Vagina (tissue), 2 donors: ENCODE data around the gene PARVB. TPM values are rescaled to one million over a fixed set of nuclear protein-coding genes. Genes with fewer than 3 reads are reported as not detected.

Experiments
- DNase-seq, 2 donors: peaks; one replicate each; pipeline ENCODE4 v3.0.0-alpha.2; 2017; ENCODE audit errors: extremely low spot score in 2 of 2
- H3K27ac ChIP-seq: fragments of 200-600 bp; sonication (generic); one replicate; pipeline ENCODE4 v1.5.1; 2019
- H3K27me3 ChIP-seq: fragments of 200-600 bp; sonication (generic); one replicate; pipeline ENCODE4 v1.5.1; 2019
- H3K36me3 ChIP-seq, 2 donors: fragments of 200-600 bp; sonication (generic); one replicate each; pipeline ENCODE4 v1.5.1; 2017 to 2019
- H3K4me1 ChIP-seq: fragments of 200-600 bp; sonication (generic); one replicate; pipeline ENCODE4 v1.5.1; 2019
- H3K4me3 ChIP-seq, 2 donors: fragments of 200-600 bp; sonication (generic); 1 replicate in 1 of 2; 2 replicates in 1 of 2; pipeline ENCODE4 v1.5.1; 2016 to 2019
- H3K9me3 ChIP-seq: fragments of 200-600 bp; sonication (generic); one replicate; pipeline ENCODE4 v1.5.1; 2019
- CTCF ChIP-seq, 3 experiments: fragments of 450-650 bp in 2 of 3; fragments of 200-600 bp in 1 of 3; sonication (generic) in 1 of 3; IDR thresholded peaks; one replicate each; pipeline ENCODE4 v1.5.1; 2017 to 2019; ENCODE audit warnings: antibody characterized with exemption in 3 of 3, mild to moderate bottlenecking in 2 of 3, moderate library complexity in 2 of 3
- POLR2A ChIP-seq, 2 donors: fragments of 450-650 bp; IDR thresholded peaks; one replicate each; pipeline ENCODE4 v1.6.1; 2017; ENCODE audit warnings: antibody characterized with exemption in 2 of 2, mild to moderate bottlenecking in 2 of 2, moderate library complexity in 2 of 2
- POLR2AphosphoS5 ChIP-seq, 2 donors: sonication (generic); formaldehyde crosslinking; IDR thresholded peaks; one replicate each; pipeline ENCODE4 v1.9.0; 2017; ENCODE audit warnings: antibody characterized with exemption in 2 of 2, mild to moderate bottlenecking in 2 of 2, low read depth in 1 of 2; ENCODE audit not compliant: insufficient read depth in 1 of 2
- intact Hi-C: fragments of 100-400 bp; cut with DNase I; formaldehyde crosslinking; loops from one replicate; pipeline ENCODE4 v1.15.1; 2023
- total RNA-seq: library from RNA; depleted of rRNA; stranded (reverse); fragments of >200 nt; gene quantifications from one replicate; pipeline ENCODE4 v1.2.3, GENCODE V29; 2016

Gene PARVB
- total RNA-seq, 1 donor from 2014 or later, result 11.3 TPM

- no peaks in the 10 kb centered on the region for H3K36me3 ChIP-seq
- intact Hi-C loops, result no loop called here
- no peaks in the 10 kb centered on the region for H3K9me3 ChIP-seq
- H3K4me3 ChIP-seq, result no peak overlapping the region
- peaks cover 5% of the 10 kb centered on the region for H3K4me1 ChIP-seq
- no peak for DNase-seq
- no peaks in the 10 kb centered on the region for H3K27me3 ChIP-seq
- no peak overlapping the region for H3K27ac ChIP-seq
- TF ChIP-seq POLR2AphosphoS5 (IDR thresholded peaks at IDR 0.05; ENCODE audit: insufficient read depth in 1 of 2, low read depth in 1 of 2) (no peak), POLR2A (IDR thresholded peaks at IDR 0.05) (no peak), CTCF (IDR thresholded peaks at IDR 0.05) (no peak)
Observed at GRCh38 chr22:44199866-44200265, 175.8 kb downstream of the PARVB start.

DNA sequence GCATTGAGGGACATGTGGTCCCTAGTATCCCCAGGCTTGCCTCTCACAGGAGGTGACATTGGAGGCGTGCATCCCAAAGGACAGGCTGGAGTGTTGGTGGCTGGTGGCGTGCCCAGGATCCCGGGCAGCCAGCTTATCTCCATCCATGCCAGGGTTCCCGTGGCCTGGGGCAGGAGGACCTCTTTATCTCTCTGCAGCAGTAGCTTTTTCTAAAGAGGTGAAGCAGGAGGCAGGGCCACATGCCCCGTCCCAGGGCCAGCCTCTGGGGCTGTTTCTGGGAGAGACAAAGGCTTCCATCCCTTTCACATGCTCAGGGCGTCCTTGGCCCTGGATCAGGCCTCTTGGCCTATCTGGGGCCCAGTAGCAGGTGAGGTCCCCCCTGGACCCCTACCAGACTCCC, 176.3 kb downstream of the PARVB start:
- peaks cover 5% of the 10 kb centered on the region for H3K4me1 ChIP-seq
- no peaks in the 10 kb centered on the region for H3K27me3 ChIP-seq
- TF ChIP-seq POLR2AphosphoS5 (IDR thresholded peaks at IDR 0.05; ENCODE audit: insufficient read depth in 1 of 2, low read depth in 1 of 2) (no peak), CTCF (IDR thresholded peaks at IDR 0.05) (no peak), POLR2A (IDR thresholded peaks at IDR 0.05) (no peak)
- no peaks in the 10 kb centered on the region for H3K9me3 ChIP-seq
- no peaks in the 10 kb centered on the region for H3K36me3 ChIP-seq
- intact Hi-C loops, result no loop called here
- DNase-seq, result no peak
- no peak overlapping the region for H3K27ac ChIP-seq
- H3K4me3 ChIP-seq, result no peak overlapping the region

DNA sequence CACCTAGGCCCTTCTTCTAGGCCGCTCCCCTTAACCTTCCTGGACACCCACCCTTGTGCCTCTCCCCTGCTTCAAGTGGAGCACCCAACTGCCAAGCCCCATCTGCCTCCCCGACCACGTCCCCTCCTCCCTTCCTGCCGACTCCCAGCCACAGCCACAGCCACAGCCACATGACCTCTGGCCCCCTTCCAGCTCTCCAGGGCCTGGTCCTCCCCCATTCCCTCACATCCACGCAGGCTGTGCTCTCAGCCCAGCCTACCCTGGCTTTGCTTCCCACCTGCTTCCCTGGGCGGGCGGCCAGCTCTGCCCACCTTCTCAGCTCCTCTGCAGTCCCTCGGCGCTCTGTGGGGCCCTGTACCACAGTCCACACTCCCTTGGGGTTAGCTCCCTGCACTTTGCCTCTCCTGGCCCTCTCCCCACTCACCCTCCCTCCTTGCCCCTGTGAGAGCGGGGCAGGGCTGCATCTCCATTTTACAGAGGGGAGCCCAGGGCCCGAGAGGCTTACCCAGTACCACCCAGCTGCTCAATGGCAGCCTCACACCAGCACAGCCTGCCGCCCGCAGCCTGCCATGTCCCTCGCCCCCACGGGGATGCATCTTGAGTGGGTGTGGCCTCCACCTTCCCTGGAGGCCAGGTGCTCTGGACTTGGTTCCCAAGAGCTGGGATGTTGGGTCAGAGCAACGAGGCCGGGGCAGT, 176.9 kb downstream of the PARVB start:
- no peaks in the 10 kb centered on the region for H3K27me3 ChIP-seq
- no peak overlapping the region for H3K4me3 ChIP-seq
- DNase-seq, result no peak
- H3K9me3 ChIP-seq, result no peaks in the 10 kb centered on the region
- H3K4me1 ChIP-seq, result peaks cover 5% of the 10 kb centered on the region
- TF ChIP-seq CTCF (IDR thresholded peaks at IDR 0.05) (no peak), POLR2A (IDR thresholded peaks at IDR 0.05) (no peak), POLR2AphosphoS5 (IDR thresholded peaks at IDR 0.05; ENCODE audit: insufficient read depth in 1 of 2, low read depth in 1 of 2) (no peak)
- intact Hi-C loops, result no loop called here
- no peaks in the 10 kb centered on the region for H3K36me3 ChIP-seq
- H3K27ac ChIP-seq, result no peak overlapping the region

GRCh38 chr22:44201665-44202064, 177.6 kb downstream of the PARVB start:
- no peak overlapping the region for H3K27ac ChIP-seq
- no peak for TF ChIP-seq POLR2A (IDR thresholded peaks at IDR 0.05)
- intact Hi-C loops, result no loop called here
- no peak overlapping the region for H3K4me3 ChIP-seq
- H3K36me3 ChIP-seq, result no peaks in the 10 kb centered on the region
- no peaks in the 10 kb centered on the region for H3K9me3 ChIP-seq
- DNase-seq, result no peak
- peaks cover 5% of the 10 kb centered on the region for H3K4me1 ChIP-seq
- H3K27me3 ChIP-seq, result no peaks in the 10 kb centered on the region

- no peak for DNase-seq
- H3K27ac ChIP-seq, result peak overlapping the region; percentile 8
- TF ChIP-seq POLR2A (IDR thresholded peaks at IDR 0.05) (no peak), POLR2AphosphoS5 (IDR thresholded peaks at IDR 0.05; ENCODE audit: insufficient read depth in 1 of 2, low read depth in 1 of 2) (no peak), CTCF (IDR thresholded peaks at IDR 0.05) (no peak)
- H3K4me3 ChIP-seq, result no peak overlapping the region
- H3K27me3 ChIP-seq, result no peaks in the 10 kb centered on the region
- no peaks in the 10 kb centered on the region for H3K36me3 ChIP-seq
- intact Hi-C loops, result no loop called here
- peaks cover 5% of the 10 kb centered on the region for H3K4me1 ChIP-seq
- H3K9me3 ChIP-seq, result no peaks in the 10 kb centered on the region
Observed at GRCh38 chr22:44202261-44202789, 178.2 kb downstream of the PARVB start.
